C4-2B (cell line): ENCODE data around the gene HPGD.

ENCODE experiments used
- H3K27ac ChIP-seq: fragments of 450-650 bp; 2 replicates; pipeline ENCODE4 v1.5.1; 2017
- CTCF ChIP-seq: fragments of 450-650 bp; conservative IDR thresholded peaks from 2 replicates; pipeline ENCODE4 v1.5.1; 2017; ENCODE audit warnings: mild to moderate bottlenecking
- ZFX ChIP-seq: fragments of 450-650 bp; IDR thresholded peaks from 2 replicates; pipeline ENCODE4 v1.6.1; 2017

Gene HPGD

GRCh38 chr4:174540175-174540574 is 17.9 kb upstream of the HPGD start:
- H3K27ac ChIP-seq, result no peak overlapping the region
- no peak for TF ChIP-seq ZFX
- TF ChIP-seq CTCF, result no peak

GRCh38 chr4:174539571-174539970 is 17.3 kb upstream of the HPGD start:
- TF ChIP-seq ZFX (no peak), CTCF (no peak)
- H3K27ac ChIP-seq, result no peak overlapping the region

DNA sequence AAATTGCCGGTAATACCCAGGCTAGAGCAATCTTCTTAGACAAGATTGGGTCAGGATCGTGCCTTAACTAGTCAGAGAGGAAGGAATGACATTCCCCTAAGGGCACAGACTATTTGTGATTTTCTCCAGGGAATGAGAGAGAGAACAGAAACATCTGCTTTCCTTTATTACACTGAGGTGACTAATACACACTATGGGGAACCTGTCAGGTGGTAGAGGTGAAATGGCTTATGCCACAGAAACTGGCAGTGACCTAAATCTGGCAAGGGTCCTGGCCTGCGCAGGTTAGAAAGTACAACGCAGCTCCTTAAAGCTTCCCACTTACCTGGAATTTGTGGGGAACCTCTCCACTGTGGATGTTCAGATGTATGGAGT is 16.6 kb upstream of the HPGD start:
- TF ChIP-seq ZFX (no peak), CTCF (no peak)
- no peak overlapping the region for H3K27ac ChIP-seq

GRCh38 chr4:174538123-174538875 is 16.0 kb upstream of the HPGD start:
- TF ChIP-seq CTCF (no peak), ZFX (no peak)
- H3K27ac ChIP-seq, result no peak overlapping the region

GRCh38 chr4:174537634-174538033 is 15.3 kb upstream of the HPGD start:
- H3K27ac ChIP-seq, result no peak overlapping the region
- no peak for TF ChIP-seq CTCF
- TF ChIP-seq ZFX, result no peak

DNA sequence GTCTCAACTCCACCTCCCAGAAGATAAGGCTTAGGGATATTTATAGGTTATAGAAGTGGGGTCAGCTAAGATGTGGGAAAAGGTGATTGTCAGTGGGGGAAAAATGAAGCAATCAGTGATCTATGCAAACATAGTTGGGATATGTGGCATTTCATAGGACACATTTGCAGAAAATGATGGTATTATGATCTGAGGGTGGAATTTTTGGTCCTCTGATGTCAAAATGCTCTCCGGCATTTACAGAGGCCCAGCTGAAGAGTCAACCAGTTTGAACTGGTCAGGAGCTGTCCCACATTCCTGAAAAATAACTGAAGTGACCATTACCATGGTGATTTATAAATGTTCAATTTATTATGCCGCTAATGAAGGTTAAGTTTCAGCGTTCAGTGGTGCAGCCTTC is 12.2 kb upstream of the HPGD start:
- TF ChIP-seq CTCF, result no peak
- no peak for TF ChIP-seq ZFX
- no peak overlapping the region for H3K27ac ChIP-seq

GRCh38 chr4:174532445-174532844 is 10.2 kb upstream of the HPGD start:
- TF ChIP-seq ZFX (no peak), CTCF (no peak)
- H3K27ac ChIP-seq, result no peak overlapping the region
